RWPE2 (cell line): ENCODE measurements around the gene ARHGAP10.

Experiments used
- ATAC-seq: fragments of 200-7000 bp; cut with Tn5 transposase; 3 replicates; pipeline ENCODE4 v1.9.1; 2021; ENCODE audit warnings: low read depth
- DNase-seq: peaks from one replicate; pipeline ENCODE4 v3.0.0-alpha.2; 2020; ENCODE audit warnings: low spot score
- H3K27ac ChIP-seq: fragments of 450-650 bp; 2 replicates; pipeline ENCODE4 v1.5.1; 2017; ENCODE audit warnings: mild to moderate bottlenecking; ENCODE audit not compliant: poor library complexity, severe bottlenecking
- H3K27me3 ChIP-seq: fragments of 250-450 bp; sonication (Bioruptor Pico); 2 replicates; pipeline ENCODE4 v1.5.1; 2021; ENCODE audit warnings: mild to moderate bottlenecking, moderate library complexity; ENCODE audit not compliant: insufficient read depth, poor library complexity, severe bottlenecking
- H3K36me3 ChIP-seq: fragments of 250-450 bp; sonication (Bioruptor Pico); 2 replicates; pipeline ENCODE4 v1.5.1; 2020; ENCODE audit warnings: low read depth, mild to moderate bottlenecking, moderate library complexity
- H3K4me1 ChIP-seq: fragments of 250-450 bp; sonication (Bioruptor Pico); 2 replicates; pipeline ENCODE4 v1.5.1; 2021; ENCODE audit warnings: mild to moderate bottlenecking, moderate library complexity; ENCODE audit not compliant: insufficient read depth, poor library complexity, severe bottlenecking
- H3K4me3 ChIP-seq: fragments of 250-450 bp; sonication (Bioruptor Pico); 2 replicates; pipeline ENCODE4 v1.5.1; 2021; ENCODE audit warnings: mild to moderate bottlenecking, moderate library complexity; ENCODE audit not compliant: severe bottlenecking
- H3K9me3 ChIP-seq: fragments of 250-450 bp; sonication (Bioruptor Pico); 2 replicates; pipeline ENCODE4 v1.5.1; 2021; ENCODE audit warnings: mild to moderate bottlenecking, moderate library complexity; ENCODE audit not compliant: severe bottlenecking
- CTCF ChIP-seq: fragments of 450-650 bp; IDR thresholded peaks from one replicate; pipeline ENCODE4 v1.5.1; 2017; ENCODE audit warnings: mild to moderate bottlenecking, moderate library complexity; ENCODE audit not compliant: poor library complexity, severe bottlenecking

The ARHGAP10 gene

GRCh38 chr4:147777456-147778091 lies 45.7 kb downstream of the ARHGAP10 start:
- H3K36me3 ChIP-seq, result no peaks in the 10 kb centered on the region
- peak overlapping the region; percentile 32 for H3K27ac ChIP-seq
- no peaks in the 10 kb centered on the region for H3K27me3 ChIP-seq
- no peak for TF ChIP-seq CTCF
- peaks cover 45% of the 10 kb centered on the region for H3K4me1 ChIP-seq
- ATAC-seq (peak; percentile 80), DNase-seq (no peak)
- peaks cover 2% of the 10 kb centered on the region for H3K9me3 ChIP-seq
- no peak overlapping the region for H3K4me3 ChIP-seq

GRCh38 chr4:147778942-147779341 lies 47.1 kb downstream of the ARHGAP10 start:
- Histone ChIP-seq H3K9me3 (peaks cover 2% of the 10 kb centered on the region), H3K36me3 (no peaks in the 10 kb centered on the region), H3K4me3 (no peak overlapping the region), H3K27me3 (no peaks in the 10 kb centered on the region), H3K4me1 (peaks cover 33% of the 10 kb centered on the region), H3K27ac (no peak overlapping the region)
- ATAC-seq, result no peak
- no peak for DNase-seq
- no peak for TF ChIP-seq CTCF

- no peak for ATAC-seq
- H3K27ac ChIP-seq, result no peak overlapping the region
- no peaks in the 10 kb centered on the region for H3K27me3 ChIP-seq
Observed at GRCh38 chr4:147779451-147779850, 47.6 kb downstream of the ARHGAP10 start.

GRCh38 chr4:147780137-147780777 lies 48.4 kb downstream of the ARHGAP10 start:
- no peak for TF ChIP-seq CTCF
- no peak for DNase-seq
- ATAC-seq, result no peak
- Histone ChIP-seq H3K27ac (no peak overlapping the region), H3K4me3 (no peak overlapping the region), H3K36me3 (no peaks in the 10 kb centered on the region), H3K4me1 (peaks cover 31% of the 10 kb centered on the region), H3K27me3 (no peaks in the 10 kb centered on the region), H3K9me3 (peaks cover 2% of the 10 kb centered on the region)

More at GRCh38 chr4:147779451-147779850, 47.6 kb downstream of the ARHGAP10 start:
- H3K4me1 ChIP-seq, result peaks cover 28% of the 10 kb centered on the region
- peaks cover 2% of the 10 kb centered on the region for H3K9me3 ChIP-seq
- no peak for TF ChIP-seq CTCF
- no peak for DNase-seq
- no peak overlapping the region for H3K4me3 ChIP-seq
- no peaks in the 10 kb centered on the region for H3K36me3 ChIP-seq
